NB4 (cell line): ENCODE results near the gene MED13L.

Experiments used
- POLR2A ChIP-seq: IDR thresholded peaks from 2 replicates; pipeline ENCODE4 v1.6.1; 2011; ENCODE audit warnings: mild to moderate bottlenecking; ENCODE audit not compliant: insufficient read length; ENCODE audit errors: extremely low read depth
- TF ChIP-seq, protein P1 (sequence below): IDR thresholded peaks from one replicate; pipeline ENCODE4 v1.5.1; 2012; ENCODE audit warnings: low read depth, low read length

GRCh38 chr12:116128779-116129178 is 148.7 kb downstream of the MED13L start:
- TF ChIP-seq, protein P1, sequence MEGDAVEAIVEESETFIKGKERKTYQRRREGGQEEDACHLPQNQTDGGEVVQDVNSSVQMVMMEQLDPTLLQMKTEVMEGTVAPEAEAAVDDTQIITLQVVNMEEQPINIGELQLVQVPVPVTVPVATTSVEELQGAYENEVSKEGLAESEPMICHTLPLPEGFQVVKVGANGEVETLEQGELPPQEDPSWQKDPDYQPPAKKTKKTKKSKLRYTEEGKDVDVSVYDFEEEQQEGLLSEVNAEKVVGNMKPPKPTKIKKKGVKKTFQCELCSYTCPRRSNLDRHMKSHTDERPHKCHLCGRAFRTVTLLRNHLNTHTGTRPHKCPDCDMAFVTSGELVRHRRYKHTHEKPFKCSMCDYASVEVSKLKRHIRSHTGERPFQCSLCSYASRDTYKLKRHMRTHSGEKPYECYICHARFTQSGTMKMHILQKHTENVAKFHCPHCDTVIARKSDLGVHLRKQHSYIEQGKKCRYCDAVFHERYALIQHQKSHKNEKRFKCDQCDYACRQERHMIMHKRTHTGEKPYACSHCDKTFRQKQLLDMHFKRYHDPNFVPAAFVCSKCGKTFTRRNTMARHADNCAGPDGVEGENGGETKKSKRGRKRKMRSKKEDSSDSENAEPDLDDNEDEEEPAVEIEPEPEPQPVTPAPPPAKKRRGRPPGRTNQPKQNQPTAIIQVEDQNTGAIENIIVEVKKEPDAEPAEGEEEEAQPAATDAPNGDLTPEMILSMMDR, result no peak
- TF ChIP-seq POLR2A, result no peak
